Dedifferentiated amniotic fluid mesenchymal stem cell (primary cell): ENCODE data around the gene MOV10L1.

Experiments
- DNase-seq: peaks from one replicate; pipeline ENCODE4 v3.0.0-alpha.2; 2016; ENCODE audit errors: extremely low spot score

MOV10L1 gene

DNA sequence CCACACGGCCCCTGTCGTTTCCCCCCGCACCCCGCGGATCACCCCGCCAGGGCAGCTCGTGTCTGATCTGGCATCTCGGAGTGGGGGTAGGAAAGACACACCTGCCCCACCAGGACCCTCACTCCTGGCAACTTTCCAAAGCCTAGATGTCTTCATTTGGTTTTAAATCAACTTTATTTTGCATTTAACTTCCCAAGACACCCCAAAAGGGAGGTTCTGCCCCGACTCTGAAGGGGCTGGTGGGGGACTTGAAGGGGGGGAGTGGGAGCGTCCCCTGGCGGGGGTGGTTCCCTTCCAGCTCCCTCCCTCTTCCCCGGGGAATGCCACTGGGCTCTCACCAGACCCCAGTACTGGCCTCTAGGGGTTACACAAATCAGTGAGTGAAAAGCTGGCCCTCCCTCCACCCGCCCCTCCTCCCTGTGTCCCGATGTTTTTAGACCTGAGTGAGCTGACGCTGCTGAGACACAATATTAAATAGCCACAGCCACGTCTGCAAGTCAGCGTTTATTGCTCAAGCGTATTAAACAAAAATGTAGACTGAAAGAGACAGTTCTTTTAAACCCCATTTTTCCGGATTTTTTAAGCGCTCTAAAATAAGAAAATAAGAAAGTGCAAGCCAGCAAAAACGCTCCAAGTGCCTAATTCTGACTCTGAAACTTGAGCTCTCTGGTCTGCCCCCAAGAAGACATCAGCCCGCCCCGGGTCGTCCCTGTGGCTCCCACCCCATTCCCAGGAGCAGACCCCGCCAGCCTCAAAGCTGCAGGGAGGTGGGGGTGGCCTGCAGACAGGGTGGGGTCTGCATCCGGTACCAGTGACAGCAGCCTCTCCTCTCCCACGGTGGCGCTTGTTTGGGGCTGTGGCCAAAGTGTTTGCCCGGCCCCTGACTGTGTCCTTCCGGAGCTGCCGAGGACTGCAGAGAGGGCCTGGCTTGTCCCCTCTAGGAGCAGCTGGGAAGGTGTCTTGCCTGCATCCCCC is 30.6 kb upstream of the MOV10L1 start:
- DNase-seq, result peak; percentile 17

- DNase-seq, result no peak
Observed at GRCh38 chr22:50059881-50060262, 29.9 kb upstream of the MOV10L1 start.

- no peak for DNase-seq
Observed at GRCh38 chr22:50060441-50061140, 29.2 kb upstream of the MOV10L1 start.

DNA sequence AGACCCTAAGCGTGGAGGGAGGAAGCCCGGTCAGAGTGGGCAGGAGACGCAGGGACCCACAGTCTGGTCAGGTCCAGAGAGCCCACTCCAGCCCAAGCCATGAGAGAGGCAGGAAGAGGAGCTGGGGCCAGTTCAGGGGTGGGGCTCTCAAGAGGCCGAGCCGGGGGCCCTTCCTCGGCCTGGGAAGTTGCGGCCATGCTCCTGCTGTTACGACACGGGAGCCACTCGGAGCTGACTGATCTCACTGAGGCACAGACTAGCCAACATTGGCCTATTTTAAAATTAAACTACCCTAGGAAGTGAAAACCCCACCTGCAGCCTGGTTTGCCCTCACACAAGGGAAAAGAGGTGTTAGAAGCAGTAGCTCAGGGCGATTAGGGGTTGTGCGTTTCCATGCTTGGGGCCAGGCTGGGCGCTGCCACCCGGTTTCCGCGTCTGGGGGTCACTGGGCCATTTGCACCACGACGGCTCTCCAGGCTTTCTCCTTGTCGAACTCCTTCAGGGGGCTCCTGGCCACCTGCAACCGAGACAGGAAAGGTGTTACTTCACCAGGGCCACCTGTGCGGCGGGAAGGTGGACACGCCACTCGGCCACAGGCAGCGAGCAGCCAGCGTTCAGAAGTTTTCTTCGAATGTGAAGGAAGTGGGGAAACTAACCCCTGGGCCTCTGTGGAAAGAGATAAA is 28.5 kb upstream of the MOV10L1 start:
- DNase-seq, result no peak

- DNase-seq, result no peak
Observed at GRCh38 chr22:50061824-50062355, 27.9 kb upstream of the MOV10L1 start.

DNA sequence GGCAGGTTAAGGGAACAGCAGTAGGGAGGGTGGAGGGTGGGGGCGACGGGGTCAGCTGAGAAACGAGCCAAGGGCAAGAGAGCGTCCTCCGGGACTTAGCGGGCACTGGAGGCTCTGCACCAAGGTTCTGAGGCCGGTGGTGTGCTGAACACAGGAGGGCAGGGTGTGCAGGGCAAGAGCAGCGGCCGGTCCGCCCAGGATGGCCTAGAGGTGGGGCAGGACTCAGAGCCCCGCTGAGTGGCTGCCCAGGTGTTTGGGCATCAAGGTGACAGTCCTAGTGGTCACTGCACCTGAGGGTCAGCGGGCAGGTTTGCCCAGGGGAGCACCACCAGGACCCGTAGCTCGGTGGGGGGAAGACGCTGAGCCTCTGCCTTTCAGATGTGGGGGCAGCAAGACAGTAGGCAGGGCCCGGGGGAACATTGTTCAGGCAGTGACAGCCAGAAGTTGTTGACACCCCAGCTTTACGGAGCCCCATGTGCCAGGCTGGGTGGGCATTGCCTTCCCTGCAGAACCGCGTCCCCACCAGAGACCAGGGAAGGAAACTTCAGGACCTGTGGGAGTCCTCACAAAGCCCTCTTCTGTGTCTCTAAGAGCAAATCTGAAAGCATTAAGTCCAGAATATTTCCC is 27.2 kb upstream of the MOV10L1 start:
- DNase-seq, result no peak

DNA sequence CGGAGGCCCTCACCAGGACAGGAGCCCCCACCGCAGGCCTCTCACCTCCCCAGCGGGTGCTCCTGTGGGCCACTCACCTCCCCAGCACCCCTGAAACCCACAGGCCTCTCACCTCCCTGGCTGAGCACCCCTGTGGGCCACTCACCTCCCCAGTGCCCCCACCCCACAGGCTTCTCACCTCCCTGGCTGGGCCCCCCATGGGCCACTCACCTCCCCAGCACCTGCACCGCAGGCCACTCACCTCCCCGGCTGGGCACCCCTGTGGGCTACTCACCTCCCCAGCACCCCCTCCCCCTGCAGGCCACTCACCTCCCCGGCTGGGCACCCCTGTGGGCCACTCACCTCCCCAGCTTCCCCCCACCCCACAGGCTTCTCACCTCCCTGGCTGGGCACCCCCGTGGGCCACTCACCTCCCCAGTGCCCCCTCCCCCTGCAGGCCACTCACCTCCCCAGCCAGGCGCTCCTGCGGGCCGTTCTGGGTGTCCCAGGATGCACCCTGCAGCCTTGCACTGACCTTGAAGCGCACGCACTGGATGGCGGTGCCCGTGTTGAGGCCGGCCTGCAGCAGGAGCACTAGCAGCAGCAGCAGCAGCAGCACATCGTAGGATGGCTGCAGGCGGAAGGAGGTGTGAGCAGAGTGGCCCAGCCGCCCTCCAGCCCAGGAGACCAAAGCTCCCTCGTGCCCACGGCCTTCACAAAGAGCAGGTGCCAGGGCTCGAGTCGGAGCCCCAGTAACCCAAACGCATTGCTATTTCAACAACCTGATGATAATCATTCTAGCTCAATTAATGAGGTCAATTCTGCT is 26.0 kb upstream of the MOV10L1 start:
- DNase-seq, result no peak

DNA sequence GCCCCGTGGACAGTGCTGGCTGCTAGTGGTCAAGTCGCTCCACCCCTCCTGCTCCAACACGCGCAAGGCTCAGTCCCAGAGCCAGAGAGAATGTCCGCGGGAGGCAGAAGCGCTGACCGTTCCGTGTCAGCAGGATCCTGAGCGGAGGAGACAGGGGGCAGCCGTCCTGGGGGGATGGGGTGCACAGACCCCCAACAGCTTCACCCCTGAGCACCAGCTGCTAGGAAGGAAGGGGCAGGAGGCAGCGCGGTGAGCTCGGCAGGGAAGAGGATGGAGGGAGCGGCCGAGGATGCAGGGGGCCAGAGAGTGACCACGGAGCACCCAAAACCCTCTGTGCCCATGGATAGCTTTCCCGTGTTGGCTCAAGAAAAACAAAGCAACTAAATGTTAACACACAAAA is 25.4 kb upstream of the MOV10L1 start:
- no peak for DNase-seq

GRCh38 chr22:50067244-50067643 is 22.6 kb upstream of the MOV10L1 start:
- no peak for DNase-seq

DNA sequence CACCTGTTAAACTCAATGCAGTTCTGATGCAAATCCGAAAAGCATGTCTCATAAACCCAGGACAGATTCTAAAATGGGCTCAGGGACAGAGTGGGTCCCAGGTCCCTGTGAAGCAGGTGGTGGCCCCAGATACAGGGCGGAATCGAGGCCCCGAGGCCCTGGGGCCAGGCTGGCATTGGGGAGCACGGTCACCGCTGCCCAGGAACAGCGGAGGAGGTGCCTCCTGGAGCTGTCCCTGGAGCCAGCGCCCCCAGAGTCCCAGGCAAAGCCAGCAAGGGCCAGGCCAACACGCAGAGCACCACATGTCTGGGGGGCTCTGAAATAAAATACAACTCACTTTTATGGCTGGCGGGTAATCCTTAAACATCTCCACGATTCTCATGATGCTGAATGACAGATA is 21.7 kb upstream of the MOV10L1 start:
- DNase-seq, result no peak

DNA sequence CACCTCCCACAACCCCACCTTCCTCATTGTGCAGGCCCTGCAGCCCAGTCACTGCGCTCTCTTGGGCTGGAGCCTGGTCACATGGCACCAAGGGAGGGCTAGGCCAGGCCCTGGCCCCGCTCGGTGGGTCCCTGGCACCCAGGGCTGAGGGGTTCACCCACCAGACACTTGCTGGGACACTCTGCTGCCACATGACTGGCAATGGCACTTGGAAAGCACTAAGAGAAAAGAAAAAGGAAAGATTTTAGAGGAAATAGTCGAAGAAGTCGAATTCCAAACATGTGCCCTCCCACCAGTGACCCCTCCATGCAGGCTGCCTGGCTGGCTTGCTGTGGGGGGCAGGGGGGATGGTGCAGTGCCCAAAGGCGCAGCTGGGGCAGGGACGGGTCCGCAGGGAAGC is 19.4 kb upstream of the MOV10L1 start:
- DNase-seq, result no peak

- no peak for DNase-seq
Observed at GRCh38 chr22:50071432-50072166, 18.2 kb upstream of the MOV10L1 start.

- DNase-seq, result no peak
Observed at GRCh38 chr22:50072167-50072555, 17.6 kb upstream of the MOV10L1 start.

DNA sequence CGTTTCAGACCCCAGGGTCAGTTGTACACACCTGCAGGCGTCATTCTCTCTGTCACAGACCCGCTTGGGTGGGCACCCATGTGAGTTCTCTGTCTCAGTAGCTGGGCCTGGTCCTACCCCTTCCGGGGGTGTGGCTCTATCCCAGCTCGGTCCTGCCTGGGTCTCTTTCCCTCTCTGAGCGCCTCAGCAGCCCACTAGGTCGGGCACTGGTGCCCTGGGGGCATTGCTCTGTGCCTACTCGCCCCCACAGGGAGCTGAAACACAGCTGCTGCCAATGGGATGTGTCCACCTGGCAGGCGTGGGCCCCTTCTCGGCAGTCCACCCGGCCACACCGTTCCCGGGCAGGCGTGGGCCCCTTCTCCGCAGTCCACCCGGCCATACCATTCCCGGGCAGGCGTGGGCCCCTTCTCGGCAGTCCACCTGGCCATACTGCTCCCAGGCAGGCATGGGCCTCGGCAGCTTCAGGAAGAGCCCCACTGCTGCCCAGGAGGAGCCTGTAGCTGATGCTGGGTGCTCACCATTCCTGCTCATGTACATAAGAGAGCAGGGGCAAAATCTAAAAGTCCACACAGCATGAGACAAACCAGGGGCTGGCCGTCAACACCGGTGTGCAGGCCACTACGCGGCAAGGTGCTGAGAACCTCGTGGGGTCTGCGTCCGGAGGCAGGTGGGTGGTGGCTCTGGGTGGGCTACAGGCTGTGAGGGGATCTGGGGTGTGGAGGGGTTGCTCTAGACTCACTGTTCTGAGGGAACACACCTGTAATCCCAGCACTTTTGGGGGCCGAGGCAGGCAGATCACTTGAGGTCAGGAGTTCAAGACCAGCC is 16.9 kb upstream of the MOV10L1 start:
- no peak for DNase-seq

DNA sequence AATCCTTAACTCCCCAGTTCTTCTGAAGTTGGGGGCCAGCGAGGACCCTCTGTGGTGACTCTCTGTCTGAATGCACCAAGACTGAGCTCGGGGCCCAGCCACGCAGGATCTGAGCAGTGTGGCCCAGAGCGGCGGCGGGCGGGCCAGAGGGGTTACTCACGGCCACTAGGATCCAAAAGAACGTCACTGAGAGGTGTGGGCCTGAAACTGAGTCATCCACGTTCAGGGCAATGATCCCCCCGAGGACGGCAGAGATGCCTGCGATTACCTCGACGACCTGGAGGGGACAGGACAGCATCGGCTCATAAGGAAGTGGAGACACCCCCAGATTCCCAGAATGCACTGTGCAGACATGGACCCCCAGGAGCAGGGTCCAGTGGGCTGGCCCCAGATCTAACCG is 15.8 kb upstream of the MOV10L1 start:
- no peak for DNase-seq

DNA sequence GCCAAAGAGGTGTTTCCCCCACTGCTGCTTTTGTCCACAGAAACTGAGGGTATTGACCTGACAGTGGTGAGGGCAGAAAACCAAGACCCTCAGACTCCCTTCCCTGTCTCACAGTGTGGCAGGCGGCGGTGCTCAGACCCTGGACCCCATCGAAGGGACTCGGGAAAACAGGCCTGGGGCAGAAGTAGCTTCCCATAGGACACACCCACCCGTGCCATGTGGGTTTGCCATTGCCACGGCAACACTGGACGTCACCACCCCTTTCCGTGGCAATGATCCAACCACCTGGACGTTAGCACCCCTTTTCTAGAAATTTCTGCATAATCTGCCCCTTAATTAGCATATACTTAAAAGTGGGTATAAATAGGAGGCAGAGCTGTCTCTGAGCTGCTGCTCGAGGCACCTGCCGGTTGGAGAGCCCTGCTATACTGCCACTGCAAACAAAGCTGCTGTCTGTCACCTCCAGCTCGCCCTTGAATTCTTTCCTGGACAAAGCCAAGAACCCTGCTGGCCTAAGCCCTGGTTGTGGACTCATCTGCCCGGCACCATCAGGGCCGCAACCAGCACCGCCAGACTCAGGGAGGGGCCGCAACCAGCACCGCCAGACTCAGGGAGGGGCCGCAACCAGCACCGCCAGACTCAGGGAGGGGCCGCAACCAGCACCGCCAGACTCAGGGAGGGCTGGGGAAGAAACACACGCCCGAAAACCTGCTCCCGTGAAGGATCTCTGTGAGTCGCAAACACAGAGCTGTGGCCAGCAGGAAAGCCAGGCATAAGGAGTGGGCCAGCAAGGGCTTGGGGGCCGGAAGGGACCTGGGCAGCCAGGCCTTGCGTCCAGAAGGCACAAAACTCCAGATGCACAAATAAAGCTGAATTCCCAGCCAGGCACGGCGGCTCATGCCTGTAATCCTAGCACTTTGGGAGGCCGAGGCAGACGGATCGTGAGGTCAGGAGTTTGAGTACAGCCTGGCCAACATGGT is 15.0 kb upstream of the MOV10L1 start:
- DNase-seq, result no peak

GRCh38 chr22:50076646-50077535 is 12.9 kb upstream of the MOV10L1 start:
- no peak for DNase-seq
